IMR-90 (cell line): ENCODE data around the gene PHKB. TPM values are rescaled to one million over a fixed set of nuclear protein-coding genes. Genes with fewer than 3 reads are reported as not detected.

Source experiments
- ATAC-seq: fragments of 200-7000 bp; cut with Tn5 transposase; 2 replicates; pipeline ENCODE4 v1.9.1; 2020; ENCODE audit warnings: low read depth, mild to moderate bottlenecking, moderate library complexity
- BruUV-seq: library from RNA; stranded (reverse); fragments of 400-500 nt; replicated peaks from 2 replicates; lab custom pipeline; 2021; lab: Mats Ljungman, UMichigan
- CTCF ChIA-PET: fragments of 300-600 bp; formaldehyde crosslinking; extraction: SDS; loops from one replicate; lab custom pipeline; 2021; ENCODE audit warnings: antibody characterized with exemption; lab: Yijun Ruan, JAX
- POLR2A ChIA-PET: fragments of 300-600 bp; sonication (Branson Sonifier 250); formaldehyde crosslinking; loops from one replicate; lab custom pipeline; 2022; ENCODE audit warnings: antibody characterized with exemption; ENCODE audit not compliant: unreplicated experiment; lab: Charles Lee
- DNase-seq: peaks from one replicate; pipeline ENCODE4 v3.0.0; 2013
- H2AFZ ChIP-seq: replicated peaks from 2 replicates; pipeline ENCODE3; 2013; ENCODE audit warnings: low read length, mild to moderate bottlenecking; ENCODE audit not compliant: poor library complexity
- H2AK5ac ChIP-seq: 2 replicates; pipeline ENCODE4 v1.6.1; 2013; ENCODE audit warnings: low read depth, low read length, inconsistent platforms
- H2AK9ac ChIP-seq: replicated peaks from 2 replicates; pipeline ENCODE3; 2013; ENCODE audit warnings: mild to moderate bottlenecking, low read depth, low read length, moderate library complexity; ENCODE audit not compliant: poor library complexity
- H2BK120ac ChIP-seq: 2 replicates; pipeline ENCODE4 v1.6.1; 2013; ENCODE audit warnings: low read depth, low read length, inconsistent platforms
- H2BK15ac ChIP-seq: 3 replicates; pipeline ENCODE4 v1.6.1; 2013; ENCODE audit warnings: low read depth, low read length, inconsistent platforms
- H2BK20ac ChIP-seq: 2 replicates; pipeline ENCODE4 v1.6.1; 2013; ENCODE audit warnings: low read depth, mild to moderate bottlenecking, inconsistent platforms, low read length, moderate library complexity
- H2BK5ac ChIP-seq: 2 replicates; pipeline ENCODE4 v1.6.1; 2013; ENCODE audit warnings: mild to moderate bottlenecking, low read depth, low read length, inconsistent platforms; ENCODE audit not compliant: poor library complexity, severe bottlenecking
- H3K14ac ChIP-seq: replicated peaks from 2 replicates; pipeline ENCODE4 v1.6.1; 2013; ENCODE audit warnings: low read depth, low read length, inconsistent platforms
- H3K18ac ChIP-seq: 2 replicates; pipeline ENCODE4 v1.6.1; 2013; ENCODE audit warnings: low read depth, low read length, control low read depth
- H3K23ac ChIP-seq: 2 replicates; pipeline ENCODE4 v1.6.1; 2013; ENCODE audit warnings: low read depth, low read length, inconsistent platforms
- H3K27ac ChIP-seq: 2 replicates; pipeline ENCODE4 v1.5.1; 2013; ENCODE audit warnings: mild to moderate bottlenecking, control low read depth, low read length; ENCODE audit not compliant: insufficient read depth
- H3K27me3 ChIP-seq: 2 replicates; pipeline ENCODE4 v1.6.1; 2013; ENCODE audit warnings: low read length; ENCODE audit not compliant: control insufficient read depth, insufficient read depth
- H3K36me3 ChIP-seq: 2 replicates; pipeline ENCODE4 v1.6.1; 2013; ENCODE audit warnings: low read length, mixed read lengths; ENCODE audit not compliant: control insufficient read depth, insufficient read depth
- H3K4ac ChIP-seq: 2 replicates; pipeline ENCODE4 v1.6.1; 2013; ENCODE audit warnings: low read depth, low read length, inconsistent platforms
- H3K4me1 ChIP-seq: 2 replicates; pipeline ENCODE4 v1.6.1; 2013; ENCODE audit warnings: low read length, mixed read lengths; ENCODE audit not compliant: control insufficient read depth, insufficient read depth
- H3K4me2 ChIP-seq: 2 replicates; pipeline ENCODE4 v1.6.1; 2013; ENCODE audit warnings: low read depth, mild to moderate bottlenecking, control low read depth, low read length, moderate library complexity
- H3K4me3 ChIP-seq: 2 replicates; pipeline ENCODE4 v1.5.1; 2013; ENCODE audit warnings: low read depth, mild to moderate bottlenecking, control low read depth, low read length, moderate library complexity; ENCODE audit not compliant: insufficient read depth
- H3K56ac ChIP-seq: 2 replicates; pipeline ENCODE4 v1.6.1; 2013; ENCODE audit warnings: low read length, inconsistent platforms; ENCODE audit not compliant: insufficient read depth; ENCODE audit errors: extremely low read depth
- H3K79me1 ChIP-seq, 2 experiments: 2 replicates each; pipeline ENCODE4 v1.6.1; 2013; ENCODE audit warnings: low read length in 2 of 2, inconsistent platforms in 1 of 2, low read depth in 1 of 2
- H3K9ac ChIP-seq: 2 replicates; pipeline ENCODE4 v1.6.1; 2013; ENCODE audit warnings: low read depth, low read length, control low read depth
- H3K9me1 ChIP-seq: 2 replicates; pipeline ENCODE4 v1.6.1; 2013; ENCODE audit warnings: low read length, inconsistent platforms; ENCODE audit not compliant: insufficient read depth
- H3K9me3 ChIP-seq: 2 replicates; pipeline ENCODE4 v1.6.1; 2013; ENCODE audit warnings: low read length; ENCODE audit not compliant: control insufficient read depth, insufficient read depth
- H4K20me1 ChIP-seq: 2 replicates; pipeline ENCODE4 v1.6.1; 2013; ENCODE audit warnings: low read length, inconsistent platforms; ENCODE audit not compliant: insufficient read depth
- H4K5ac ChIP-seq: 2 replicates; pipeline ENCODE4 v1.6.1; 2013; ENCODE audit warnings: mild to moderate bottlenecking, low read depth, low read length, control low read depth
- H4K8ac ChIP-seq, 2 experiments: 2 replicates each; pipeline ENCODE4 v1.6.1; 2013; ENCODE audit warnings: low read depth in 2 of 2, low read length in 2 of 2, control low read depth in 1 of 2, inconsistent platforms in 1 of 2
- H4K91ac ChIP-seq: 2 replicates; pipeline ENCODE4 v1.6.1; 2013; ENCODE audit warnings: low read depth, low read length, inconsistent platforms; ENCODE audit not compliant: insufficient read depth
- BHLHE40 ChIP-seq: fragments of 150-350 bp; IDR thresholded peaks from 2 replicates; pipeline ENCODE4 v1.6.1; 2016; ENCODE audit warnings: mild to moderate bottlenecking, low read depth, low read length
- CEBPB ChIP-seq: IDR thresholded peaks from 2 replicates; pipeline ENCODE4 v1.6.1; 2012; ENCODE audit warnings: low read depth, low read length, improper control_type of control experiment
- CHD1 ChIP-seq: IDR thresholded peaks from 2 replicates; pipeline ENCODE4 v1.6.1; 2012; ENCODE audit warnings: low read depth, low read length, improper control_type of control experiment
- CTCF ChIP-seq: conservative IDR thresholded peaks from 2 replicates; pipeline ENCODE4 v1.5.1; 2012; ENCODE audit warnings: mild to moderate bottlenecking, low read depth, low read length, improper control_type of control experiment
- ELK1 ChIP-seq: fragments of 150-350 bp; IDR thresholded peaks from 2 replicates; pipeline ENCODE4 v1.6.1; 2016; ENCODE audit warnings: low read depth, mild to moderate bottlenecking, low read length, moderate library complexity, borderline replicate concordance
- FOS ChIP-seq: fragments of 150-350 bp; IDR thresholded peaks from 2 replicates; pipeline ENCODE4 v1.6.1; 2016; ENCODE audit warnings: low read depth, low read length
- MAFK ChIP-seq: IDR thresholded peaks from 2 replicates; pipeline ENCODE4 v1.6.1; 2012; ENCODE audit warnings: low read depth, low read length, improper control_type of control experiment
- MAZ ChIP-seq: IDR thresholded peaks from 2 replicates; pipeline ENCODE4 v1.6.1; 2012; ENCODE audit warnings: low read depth, mild to moderate bottlenecking, low read length, improper control_type of control experiment, moderate library complexity, borderline replicate concordance
- MXI1 ChIP-seq: IDR thresholded peaks from 2 replicates; pipeline ENCODE4 v1.6.1; 2012; ENCODE audit warnings: low read depth, mild to moderate bottlenecking, low read length, moderate library complexity, borderline replicate concordance
- NFE2L2 ChIP-seq: fragments of 150-350 bp; IDR thresholded peaks from 2 replicates; pipeline ENCODE4 v1.6.1; 2016; ENCODE audit warnings: low read depth, mild to moderate bottlenecking, low read length
- POLR2A ChIP-seq: IDR thresholded peaks from 2 replicates; pipeline ENCODE4 v1.6.1; 2012; ENCODE audit warnings: mild to moderate bottlenecking, low read depth, low read length
- RAD21 ChIP-seq: IDR thresholded peaks from 2 replicates; pipeline ENCODE4 v1.6.1; 2012; ENCODE audit warnings: low read length, improper control_type of control experiment
- RCOR1 ChIP-seq: IDR thresholded peaks from 2 replicates; pipeline ENCODE4 v1.6.1; 2012; ENCODE audit warnings: mild to moderate bottlenecking, low read length, improper control_type of control experiment; ENCODE audit not compliant: insufficient replicate concordance
- RFX5 ChIP-seq: IDR thresholded peaks from 2 replicates; pipeline ENCODE4 v1.8.0; 2012; ENCODE audit warnings: low read depth, mild to moderate bottlenecking, low read length, moderate library complexity
- SMC3 ChIP-seq: fragments of 150-350 bp; IDR thresholded peaks from 2 replicates; pipeline ENCODE4 v1.6.1; 2016; ENCODE audit warnings: low read depth, mild to moderate bottlenecking, antibody characterized with exemption, low read length, moderate library complexity
- USF2 ChIP-seq: fragments of 150-350 bp; IDR thresholded peaks from 2 replicates; pipeline ENCODE4 v1.6.1; 2017; ENCODE audit warnings: mild to moderate bottlenecking, antibody characterized with exemption, low read length, low read depth
- WGBS, 2 experiments: methylation state at CpG; one replicate each; pipeline versions ENCODE4 v1.1.5 to v1.1.7; 2013; ENCODE audit warnings: missing lambda C conversion rate in 2 of 2; ENCODE audit not compliant: insufficient read length in 1 of 2; ENCODE audit errors: extremely low coverage in 2 of 2; 5-methylcytosine and 5-hydroxymethylcytosine counted together
- dilution Hi-C: fragments of 300-500 bp; cut with HindIII; formaldehyde crosslinking; loops from one replicate; pipeline ENCODE4 v1.14.3; 2018; ENCODE audit warnings: low sequenced_read_pairs; ENCODE audit not compliant: unreplicated experiment
- in situ Hi-C: fragments of 300-500 bp; cut with MboI; formaldehyde crosslinking; loops from 3 replicates; pipeline ENCODE4 v1.14.3; 2019; ENCODE audit warnings: low sequenced_read_pairs, inconsistent platforms, mixed read lengths
- intact Hi-C: fragments of 100-400 bp; cut with micrococcal nuclease; formaldehyde crosslinking; loops from 2 replicates; pipeline ENCODE4 v1.10.0; 2022
- polyA plus RNA-seq, 3 experiments: library from polyadenylated mRNA; depleted of rRNA; stranded (reverse); fragments of >200 nt; gene quantifications; 2 replicates each; pipeline ENCODE4 v1.2.3, GENCODE V29; 2012; ENCODE audit warnings: low replicate concordance in 1 of 3
- total RNA-seq: library from RNA; depleted of rRNA; stranded (reverse); fragments of >200 nt; gene quantifications from 2 replicates; pipeline ENCODE4 v1.2.3, GENCODE V29; 2012

Gene PHKB
- total and polyA plus RNA-seq, 2 of the 4 experiments (the other 2 are of a cell fraction) = 24.2 to 58.6 TPM

- no peak for ATAC-seq
- CTCF ChIA-PET = no interaction called here
- Histone ChIP-seq H3K56ac (no peak overlapping the region), H2BK15ac (no peak overlapping the region), H3K9me1 (no peaks in the 10 kb centered on the region), H3K18ac (no peak overlapping the region), H3K4me1 (no peaks in the 10 kb centered on the region), H3K9ac (no peak overlapping the region), H3K14ac (no peak overlapping the region), H3K23ac (no peak overlapping the region), H3K4me3 (no peak overlapping the region), H3K4ac (no peak overlapping the region), H4K20me1 (no peaks in the 10 kb centered on the region), H2BK20ac (no peak overlapping the region), H4K8ac (no peak overlapping the region), H3K4me2 (no peak overlapping the region), H3K27me3 (no peaks in the 10 kb centered on the region), H2AK5ac (no peak overlapping the region), H3K79me1 (no peaks in the 10 kb centered on the region), H2BK120ac (no peak overlapping the region), H4K91ac (no peak overlapping the region), H3K36me3 (peaks cover 9% of the 10 kb centered on the region), H2BK5ac (no peak overlapping the region), H4K5ac (no peak overlapping the region), H2AFZ (no peak overlapping the region), H3K9me3 (no peaks in the 10 kb centered on the region), H3K27ac (no peak overlapping the region), H2AK9ac (no peak overlapping the region)
- no peak for DNase-seq
- TF ChIP-seq RCOR1 (no peak), SMC3 (no peak), ELK1 (no peak), MXI1 (no peak), CHD1 (no peak), RFX5 (no peak), RAD21 (no peak), NFE2L2 (no peak), BHLHE40 (no peak), POLR2A (no peak), FOS (no peak), MAFK (no peak), CTCF (no peak), USF2 (no peak), CEBPB (no peak), MAZ (no peak)
- in situ Hi-C loops = no loop called here
- intact Hi-C loops = no loop called here
- dilution Hi-C loops = no loop called here
- WGBS, 2 experiments = no CpG with 5 or more reads among the region's 4 CpGs
- POLR2A ChIA-PET = no interaction called here
- BruUV-seq = no TSS peak
Measured at GRCh38 chr16:47676635-47677177, 215.6 kb downstream of the PHKB start.
